Measurements from ENCODE around the gene NKX1-1. TPM values are rescaled to one million over a fixed set of nuclear protein-coding genes. Genes with fewer than 3 reads are reported as not detected.

NKX1-1 gene
- total RNA-seq, 4 donors from 2014 or later, result not detected

GRCh38 chr4:1414831-1415680 lies 8.8 kb upstream of the NKX1-1 start:
- peak in 1 of 2 donors; percentile 68 for DNase-seq (ENCODE audit: low spot score in 2 of 2)
- WGBS, 2 donors, result 36 to 44% methylated on average over 33 to 52 of the region's 75 CpGs
- intact Hi-C loops (cut with DNase I; ENCODE audit: low total_unique reads), result no loop called here
- TF ChIP-seq CTCF (IDR thresholded peaks at IDR 0.05), result no peak
- no peak for TF ChIP-seq POLR2A (IDR thresholded peaks at IDR 0.05)
- H3K4me3 ChIP-seq (ENCODE audit: low read depth, poor library complexity, severe bottlenecking), result no peak overlapping the region

- DNase-seq (ENCODE audit: low spot score in 2 of 2), result peak in 1 of 2 donors; percentile 64
- 16 to 22% methylated on average over 37 to 48 of the region's 77 CpGs for WGBS, 2 donors
- intact Hi-C loops (cut with DNase I; ENCODE audit: low total_unique reads), result no loop called here
- TF ChIP-seq POLR2A (IDR thresholded peaks at IDR 0.05) (no peak), CTCF (IDR thresholded peaks at IDR 0.05) (no peak)
- no peak overlapping the region for H3K4me3 ChIP-seq (ENCODE audit: low read depth, poor library complexity, severe bottlenecking)
Observed at GRCh38 chr4:1413687-1414479, 7.6 kb upstream of the NKX1-1 start.

- WGBS, 2 donors, result 62% methylated on average over 10 to 15 of the region's 16 CpGs
- H3K4me3 ChIP-seq (ENCODE audit: low read depth, poor library complexity, severe bottlenecking), result no peak overlapping the region
- intact Hi-C loops (cut with DNase I; ENCODE audit: low total_unique reads), result no loop called here
- no peak for TF ChIP-seq POLR2A (IDR thresholded peaks at IDR 0.05)
- TF ChIP-seq CTCF (IDR thresholded peaks at IDR 0.05), result no peak
- DNase-seq (ENCODE audit: low spot score in 2 of 2), result peak in 1 of 2 donors; percentile 82
Observed at GRCh38 chr4:1413204-1413663, 7.0 kb upstream of the NKX1-1 start.

- no peak for TF ChIP-seq CTCF (IDR thresholded peaks at IDR 0.05)
- no peak for TF ChIP-seq POLR2A (IDR thresholded peaks at IDR 0.05)
- intact Hi-C loops (cut with DNase I; ENCODE audit: low total_unique reads), result no loop called here
- no peak overlapping the region for H3K4me3 ChIP-seq (ENCODE audit: low read depth, poor library complexity, severe bottlenecking)
- DNase-seq (ENCODE audit: low spot score in 2 of 2), result peak in 1 of 2 donors; percentile 77
- 63 to 68% methylated on average over 13 to 15 of the region's 15 CpGs for WGBS, 2 donors
Observed at GRCh38 chr4:1412376-1413203, 6.3 kb upstream of the NKX1-1 start.
